Muscle layer of colon (tissue), 2 donors: Measurements from ENCODE around the gene RAD54L2.

ENCODE experiments used
- H3K27ac ChIP-seq: one replicate; pipeline ENCODE4 v1.7.0; 2013; ENCODE audit warnings: low read depth, mild to moderate bottlenecking, low read length, moderate library complexity
- H3K27me3 ChIP-seq, 2 donors: one replicate each; pipeline ENCODE4 v1.7.0; 2013; ENCODE audit warnings: low read length in 2 of 2, mild to moderate bottlenecking in 2 of 2; ENCODE audit not compliant: insufficient read depth in 2 of 2, control insufficient read depth in 1 of 2
- H3K36me3 ChIP-seq: one replicate; pipeline ENCODE4 v1.7.0; 2013; ENCODE audit warnings: mild to moderate bottlenecking, low read length; ENCODE audit not compliant: insufficient read depth
- H3K4me1 ChIP-seq: one replicate; pipeline ENCODE4 v1.7.0; 2013; ENCODE audit warnings: mild to moderate bottlenecking, low read length; ENCODE audit not compliant: insufficient read depth
- H3K4me3 ChIP-seq, 2 donors: one replicate each; pipeline ENCODE4 v1.7.0; 2013; ENCODE audit warnings: low read length in 2 of 2, low read depth in 1 of 2, mild to moderate bottlenecking in 1 of 2, moderate library complexity in 1 of 2
- H3K9ac ChIP-seq: one replicate; pipeline ENCODE4 v1.7.0; 2013; ENCODE audit warnings: low read length
- H3K9me3 ChIP-seq: one replicate; pipeline ENCODE4 v1.7.0; 2013; ENCODE audit warnings: mild to moderate bottlenecking, low read length
- donor health status: abdominal sarcoma.
- donor health status: Adenocarcinoma of cecum.

The RAD54L2 gene, protein sequence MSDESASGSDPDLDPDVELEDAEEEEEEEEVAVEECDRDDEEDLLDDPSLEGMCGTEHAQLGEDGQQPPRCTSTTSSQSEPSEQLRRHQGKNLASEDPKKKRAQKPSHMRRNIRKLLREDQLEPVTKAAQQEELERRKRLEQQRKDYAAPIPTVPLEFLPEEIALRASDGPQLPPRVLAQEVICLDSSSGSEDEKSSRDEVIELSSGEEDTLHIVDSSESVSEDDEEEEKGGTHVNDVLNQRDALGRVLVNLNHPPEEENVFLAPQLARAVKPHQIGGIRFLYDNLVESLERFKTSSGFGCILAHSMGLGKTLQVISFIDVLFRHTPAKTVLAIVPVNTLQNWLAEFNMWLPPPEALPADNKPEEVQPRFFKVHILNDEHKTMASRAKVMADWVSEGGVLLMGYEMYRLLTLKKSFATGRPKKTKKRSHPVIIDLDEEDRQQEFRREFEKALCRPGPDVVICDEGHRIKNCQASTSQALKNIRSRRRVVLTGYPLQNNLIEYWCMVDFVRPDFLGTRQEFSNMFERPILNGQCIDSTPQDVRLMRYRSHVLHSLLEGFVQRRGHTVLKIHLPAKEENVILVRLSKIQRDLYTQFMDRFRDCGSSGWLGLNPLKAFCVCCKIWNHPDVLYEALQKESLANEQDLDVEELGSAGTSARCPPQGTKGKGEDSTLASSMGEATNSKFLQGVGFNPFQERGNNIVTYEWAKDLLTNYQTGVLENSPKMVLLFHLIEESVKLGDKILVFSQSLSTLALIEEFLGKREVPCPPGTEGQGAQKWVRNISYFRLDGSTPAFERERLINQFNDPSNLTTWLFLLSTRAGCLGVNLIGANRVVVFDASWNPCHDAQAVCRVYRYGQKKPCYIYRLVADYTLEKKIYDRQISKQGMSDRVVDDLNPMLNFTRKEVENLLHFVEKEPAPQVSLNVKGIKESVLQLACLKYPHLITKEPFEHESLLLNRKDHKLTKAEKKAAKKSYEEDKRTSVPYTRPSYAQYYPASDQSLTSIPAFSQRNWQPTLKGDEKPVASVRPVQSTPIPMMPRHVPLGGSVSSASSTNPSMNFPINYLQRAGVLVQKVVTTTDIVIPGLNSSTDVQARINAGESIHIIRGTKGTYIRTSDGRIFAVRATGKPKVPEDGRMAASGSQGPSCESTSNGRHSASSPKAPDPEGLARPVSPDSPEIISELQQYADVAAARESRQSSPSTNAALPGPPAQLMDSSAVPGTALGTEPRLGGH (N-terminal part only)

DNA sequence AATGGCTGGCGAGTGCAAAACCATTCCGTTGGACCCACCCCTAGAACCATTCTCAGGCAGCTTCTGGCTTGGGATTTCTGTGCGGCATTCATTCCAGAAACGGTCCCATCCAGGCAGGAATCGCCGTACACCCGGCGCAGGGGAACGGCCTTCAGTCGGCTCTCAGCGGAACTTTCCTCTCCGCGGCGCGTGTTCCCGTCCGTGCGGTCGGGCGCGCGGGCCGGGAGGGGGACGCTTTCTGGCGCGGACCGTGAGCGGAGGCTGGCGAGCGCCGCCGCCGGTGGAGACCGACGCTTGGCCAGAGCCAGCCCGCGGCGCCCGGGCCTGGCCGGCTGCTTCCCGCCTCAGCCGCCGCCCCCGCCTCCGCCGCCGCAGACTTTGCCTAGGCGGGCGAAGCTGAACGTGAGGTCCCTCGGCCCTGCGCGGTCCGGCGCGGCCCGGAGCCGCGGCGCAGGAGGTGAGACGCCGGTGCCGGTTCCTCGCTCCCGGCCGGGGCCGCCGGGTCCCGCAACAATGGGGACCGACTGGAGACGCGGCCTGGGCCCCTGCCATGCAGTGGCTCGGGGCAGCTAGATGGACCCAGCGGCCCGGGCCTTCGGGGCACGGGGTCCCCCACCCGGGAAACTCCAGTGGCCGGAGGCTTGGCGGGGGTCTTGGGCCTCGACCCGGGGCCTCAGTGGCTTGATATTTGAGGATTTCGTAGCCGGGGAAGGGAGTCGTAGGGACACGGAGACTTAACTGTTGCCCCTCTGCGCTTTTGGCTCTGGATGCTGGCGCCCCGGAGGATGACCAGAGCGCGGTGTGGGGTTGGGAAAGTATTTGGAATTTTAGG, at the start of gene RAD54L2:
Gene RAD54L2, plus strand, starts transcription at position 261 of the 832 bp plus-strand sequence. CDS start 51,702 bp downstream, outside the sequence.
- H3K36me3 ChIP-seq: peaks cover 5% of the 10 kb centered on the region
- peaks cover 27% of the 10 kb centered on the region for H3K4me1 ChIP-seq
- peak within 1 kb of the TSS; percentile 86 for H3K27ac ChIP-seq
- H3K27me3 ChIP-seq: no peaks in the 10 kb centered on the region
- peak within 1 kb of the TSS; percentile 93 for H3K9ac ChIP-seq
- peak within 1 kb of the TSS; percentile 97 to 100 for H3K4me3 ChIP-seq
- H3K9me3 ChIP-seq: no peaks in the 10 kb centered on the region

DNA sequence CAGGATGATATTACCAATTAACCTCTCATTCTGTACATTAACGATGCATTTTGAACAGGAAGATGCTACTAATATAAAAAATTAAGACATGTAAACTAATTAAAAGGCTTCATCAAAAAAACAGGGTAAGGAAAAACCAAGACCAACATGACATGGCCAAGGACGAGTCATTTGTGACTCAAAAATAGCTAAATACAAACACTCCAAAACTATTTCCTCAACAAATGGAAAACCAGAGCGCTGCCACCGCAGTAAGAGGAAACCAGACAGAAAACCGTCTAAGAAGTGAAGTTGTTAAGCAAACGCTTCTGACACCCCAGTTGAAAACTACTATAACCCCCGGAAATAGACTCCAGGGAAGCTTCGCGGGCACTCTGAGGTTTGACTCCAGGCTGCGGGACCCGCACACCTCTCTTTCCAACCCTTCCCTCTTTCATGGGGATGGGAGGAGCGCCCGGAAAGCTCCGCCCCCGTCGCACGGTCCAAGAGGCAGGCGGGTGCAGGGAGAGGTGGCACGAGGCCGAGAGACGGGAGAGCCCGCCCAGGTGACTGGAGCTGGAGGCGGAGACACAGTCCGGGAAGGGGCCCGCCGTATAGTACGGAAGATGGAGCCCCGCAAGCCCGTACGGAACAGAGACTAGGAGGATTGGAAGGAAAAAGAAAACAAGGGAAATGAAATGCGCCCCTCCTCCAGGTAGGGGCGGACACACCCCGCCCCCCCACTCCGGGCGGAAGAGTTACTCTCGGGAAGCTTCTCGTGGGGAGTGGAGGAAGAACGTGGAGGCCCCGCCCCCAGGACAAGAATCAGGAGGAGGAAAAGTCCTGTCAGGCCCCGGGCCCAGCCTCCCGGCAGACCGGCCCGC, 39.4 kb upstream of the RAD54L2 start:
- Histone ChIP-seq H3K9me3 (no peaks in the 10 kb centered on the region), H3K4me3 (peak overlapping the region; percentile 71), H3K9ac (peak overlapping the region; percentile 45), H3K27me3 (no peaks in the 10 kb centered on the region), H3K4me1 (peaks cover 5% of the 10 kb centered on the region), H3K27ac (peak overlapping the region; percentile 96), H3K36me3 (no peaks in the 10 kb centered on the region)

DNA sequence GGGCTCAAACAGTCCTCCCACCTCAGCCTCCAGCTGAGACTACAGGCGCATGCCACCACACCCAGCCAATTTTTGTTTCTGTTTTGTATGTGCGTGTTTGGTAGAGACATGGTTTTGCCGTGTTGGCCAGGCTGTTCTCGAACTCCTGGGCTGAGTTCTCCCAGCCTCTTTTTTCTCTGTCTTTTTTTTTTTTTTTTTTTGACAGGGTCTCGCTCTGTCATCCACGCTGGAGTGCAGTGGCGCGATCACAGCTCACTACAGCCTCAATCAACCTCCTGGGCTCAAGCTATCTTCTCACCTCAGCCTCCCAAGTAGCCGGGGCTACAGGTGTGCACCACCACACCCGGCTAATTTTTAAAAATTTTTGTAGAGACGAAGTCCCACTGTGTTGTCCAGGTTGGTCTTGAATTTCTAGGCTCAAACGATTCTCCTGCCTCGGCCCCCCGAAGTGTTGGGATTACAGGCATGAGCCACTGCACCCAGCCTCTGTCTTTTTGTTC, 37.8 kb upstream of the RAD54L2 start:
- no peaks in the 10 kb centered on the region for H3K9me3 ChIP-seq
- no peaks in the 10 kb centered on the region for H3K27me3 ChIP-seq
- H3K9ac ChIP-seq: no peak overlapping the region
- H3K4me1 ChIP-seq: peaks cover 5% of the 10 kb centered on the region
- H3K36me3 ChIP-seq: no peaks in the 10 kb centered on the region
- H3K27ac ChIP-seq: peak overlapping the region; percentile 59
- peak overlapping the region in 1 of 2 donors; percentile 39 for H3K4me3 ChIP-seq

DNA sequence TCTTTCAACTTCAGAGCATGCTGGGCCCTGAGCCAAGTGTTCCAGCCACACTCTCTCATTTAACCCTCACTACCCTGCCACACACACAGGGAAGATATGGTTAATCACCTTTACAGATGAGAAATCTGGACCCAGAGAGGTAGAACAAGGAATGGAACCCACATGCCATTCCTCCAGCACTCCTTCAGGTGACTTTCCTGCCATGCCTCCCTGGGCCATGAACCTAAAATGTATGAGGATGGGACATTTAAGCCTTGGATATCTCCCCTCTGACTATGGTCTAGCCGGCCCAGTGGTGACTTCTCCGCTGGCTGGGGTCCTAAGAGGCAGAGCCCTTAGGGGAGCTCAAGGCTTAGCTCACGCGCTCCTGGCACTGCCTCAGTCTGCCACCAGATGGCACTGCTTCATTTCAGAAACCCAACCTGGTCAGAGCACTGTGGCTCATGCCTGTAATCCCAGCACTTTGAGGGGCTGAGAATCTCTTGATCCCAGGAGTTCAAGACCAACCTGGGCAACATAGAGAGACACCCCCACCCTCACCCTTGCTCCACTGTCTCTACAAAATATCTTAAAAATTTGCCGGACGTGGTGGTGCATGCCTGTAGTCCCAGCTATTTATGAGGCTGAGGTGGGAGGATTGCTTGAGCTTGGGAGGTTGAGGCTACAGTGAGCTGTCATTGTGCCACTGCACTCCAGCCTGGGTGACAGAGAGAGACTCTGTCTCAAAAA, 36.5 kb upstream of the RAD54L2 start:
- Histone ChIP-seq H3K4me1 (peaks cover 5% of the 10 kb centered on the region), H3K36me3 (no peaks in the 10 kb centered on the region), H3K4me3 (no peak overlapping the region), H3K9me3 (no peaks in the 10 kb centered on the region), H3K27me3 (no peaks in the 10 kb centered on the region), H3K27ac (no peak overlapping the region), H3K9ac (no peak overlapping the region)

DNA sequence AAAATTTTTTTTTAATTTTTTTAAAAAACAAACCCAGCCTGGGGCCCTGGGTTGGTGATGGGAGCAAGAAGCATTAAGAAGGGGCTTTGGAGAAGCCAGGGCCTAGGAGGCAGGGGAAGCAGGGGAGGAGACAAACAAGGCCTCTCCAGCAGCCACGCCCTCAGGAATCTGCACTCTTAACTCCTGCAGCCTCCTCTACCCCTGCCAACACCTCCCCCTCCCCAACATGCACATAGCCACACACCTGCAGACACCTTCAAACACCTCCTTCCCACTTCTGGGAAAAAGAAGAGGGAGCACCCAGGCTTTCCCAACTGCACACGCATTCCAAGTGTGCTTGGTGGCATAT, 36.0 kb upstream of the RAD54L2 start:
- H3K36me3 ChIP-seq: no peaks in the 10 kb centered on the region
- H3K27ac ChIP-seq: no peak overlapping the region
- no peak overlapping the region for H3K9ac ChIP-seq

DNA sequence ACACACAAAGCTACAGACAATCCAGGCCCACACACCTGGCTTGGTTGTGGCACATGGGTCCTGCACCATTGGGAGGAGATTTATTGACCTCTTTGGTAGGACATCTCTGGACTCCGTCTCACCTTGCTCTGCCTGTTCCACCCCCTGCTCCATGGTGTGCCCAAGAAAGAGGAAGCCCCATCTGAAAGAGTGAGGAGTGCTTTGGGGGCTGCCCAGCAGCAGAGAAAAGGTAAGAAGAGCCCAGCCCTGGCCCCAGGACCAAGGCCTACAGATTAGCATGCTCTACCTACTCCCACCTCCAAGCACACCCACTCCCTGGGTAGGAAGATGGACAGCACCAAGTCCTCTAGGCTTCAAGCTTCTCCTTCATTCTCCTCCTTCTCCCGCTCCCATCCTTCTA, 35.5 kb upstream of the RAD54L2 start:
- Histone ChIP-seq H3K27ac (no peak overlapping the region), H3K9me3 (no peaks in the 10 kb centered on the region), H3K4me3 (no peak overlapping the region), H3K27me3 (no peaks in the 10 kb centered on the region), H3K9ac (no peak overlapping the region), H3K4me1 (peaks cover 5% of the 10 kb centered on the region), H3K36me3 (no peaks in the 10 kb centered on the region)

More for the DNA sequence above, 36.0 kb upstream of the RAD54L2 start:
- H3K27me3 ChIP-seq: no peaks in the 10 kb centered on the region
- H3K4me3 ChIP-seq: no peak overlapping the region
- no peaks in the 10 kb centered on the region for H3K9me3 ChIP-seq
- H3K4me1 ChIP-seq: peaks cover 5% of the 10 kb centered on the region

DNA sequence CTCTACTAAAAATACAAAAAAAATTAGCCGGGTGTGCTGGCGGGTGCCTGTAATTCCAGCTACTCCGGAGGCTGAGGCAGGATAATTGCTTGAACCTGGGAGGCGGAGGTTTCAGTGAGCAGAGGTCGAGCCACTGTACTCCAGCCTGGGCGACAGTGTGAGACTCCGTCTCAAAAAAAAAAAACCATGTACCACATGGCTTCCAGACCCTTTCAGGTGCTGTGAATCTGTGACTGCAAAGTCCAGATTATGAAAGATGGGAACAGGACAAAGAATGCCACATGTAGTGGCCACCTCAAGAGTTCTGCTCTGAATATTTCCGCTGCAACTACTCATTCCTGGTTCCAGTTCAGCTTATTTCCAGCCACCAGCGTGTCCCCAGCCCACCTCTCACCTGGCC, 30.3 kb upstream of the RAD54L2 start:
- no peaks in the 10 kb centered on the region for H3K36me3 ChIP-seq
- no peaks in the 10 kb centered on the region for H3K9me3 ChIP-seq
- H3K27ac ChIP-seq: no peak overlapping the region
- no peak overlapping the region for H3K9ac ChIP-seq
- no peak overlapping the region for H3K4me3 ChIP-seq
- H3K4me1 ChIP-seq: no peaks in the 10 kb centered on the region
- H3K27me3 ChIP-seq: no peaks in the 10 kb centered on the region

DNA sequence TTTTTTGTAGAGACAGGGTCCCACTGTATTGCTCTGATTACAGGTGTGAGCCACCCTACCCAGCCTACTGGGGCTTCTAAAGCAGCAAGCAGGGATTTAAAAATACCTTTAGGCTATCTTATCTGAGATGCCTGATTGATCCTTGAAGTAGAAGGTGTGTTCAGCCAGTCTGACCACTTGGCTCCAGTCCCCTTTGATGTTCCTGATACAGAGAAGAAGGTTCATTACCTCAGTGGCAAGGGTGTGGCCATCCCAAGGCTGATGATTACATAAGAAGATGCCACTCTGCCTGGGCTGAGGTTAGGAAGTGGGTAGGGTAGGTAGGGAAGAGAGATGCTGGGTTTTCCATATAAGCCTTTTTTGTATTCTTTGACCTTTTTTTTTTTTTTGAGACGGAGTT, 27.5 kb upstream of the RAD54L2 start:
- Histone ChIP-seq H3K4me3 (no peak overlapping the region), H3K9ac (no peak overlapping the region), H3K4me1 (no peaks in the 10 kb centered on the region), H3K27ac (no peak overlapping the region), H3K27me3 (no peaks in the 10 kb centered on the region), H3K9me3 (no peaks in the 10 kb centered on the region), H3K36me3 (no peaks in the 10 kb centered on the region)

DNA sequence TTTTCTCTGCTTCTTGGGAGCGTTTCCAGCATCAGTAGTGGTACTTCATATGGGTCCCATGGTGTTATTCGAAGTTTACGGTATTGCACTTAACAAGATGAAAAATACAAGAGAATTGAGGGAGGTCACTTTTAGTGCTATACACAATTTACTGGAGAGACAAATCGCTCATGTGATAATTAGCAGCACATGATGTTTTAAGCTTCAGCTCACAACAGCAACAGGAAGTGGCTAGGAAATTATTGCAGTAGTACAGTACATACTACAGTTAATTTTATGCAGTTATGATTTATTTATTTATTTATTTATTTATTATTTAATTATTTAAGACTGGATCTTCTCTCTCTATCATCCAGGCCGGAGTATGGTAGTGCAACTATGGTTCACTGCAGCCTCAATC, 24.3 kb upstream of the RAD54L2 start:
- H3K9me3 ChIP-seq: no peaks in the 10 kb centered on the region
- no peaks in the 10 kb centered on the region for H3K4me1 ChIP-seq
- H3K27me3 ChIP-seq: no peaks in the 10 kb centered on the region
- H3K4me3 ChIP-seq: no peak overlapping the region
- no peak overlapping the region for H3K9ac ChIP-seq
- H3K27ac ChIP-seq: no peak overlapping the region
- no peaks in the 10 kb centered on the region for H3K36me3 ChIP-seq
